GM12874 (cell line): ENCODE measurements around the gene DEPDC1.

Source experiments
- CTCF ChIP-seq: IDR thresholded peaks from 2 replicates; pipeline ENCODE4 v1.5.1; 2011; ENCODE audit warnings: low read depth, mild to moderate bottlenecking, control low read depth, low read length, moderate library complexity; ENCODE audit not compliant: insufficient read depth

DEPDC1 gene

GRCh38 chr1:68473060-68473459 is 23.8 kb downstream of the DEPDC1 start:
- TF ChIP-seq CTCF = no peak

GRCh38 chr1:68470388-68470970 is 26.4 kb downstream of the DEPDC1 start:
- TF ChIP-seq CTCF = no peak

GRCh38 chr1:68464891-68465290 is 32.0 kb downstream of the DEPDC1 start:
- no peak for TF ChIP-seq CTCF

GRCh38 chr1:68460935-68461334 is 35.9 kb downstream of the DEPDC1 start:
- TF ChIP-seq CTCF = no peak

- TF ChIP-seq CTCF = no peak
These were observed 37.1 kb downstream of the DEPDC1 start for GRCh38 chr1:68459796-68460195.

- TF ChIP-seq CTCF = no peak
These were observed 37.8 kb downstream of the DEPDC1 start for GRCh38 chr1:68459091-68459490.

GRCh38 chr1:68456202-68456601 is 40.7 kb downstream of the DEPDC1 start:
- no peak for TF ChIP-seq CTCF
